Left kidney (tissue), 2 donors: ENCODE data around the gene KCTD5. TPM values are rescaled to one million over a fixed set of nuclear protein-coding genes. Genes with fewer than 3 reads are reported as not detected.
"Not testable (repeated sequence)": the region's sequence is repeated elsewhere in the genome, so short reads cannot be mapped to it uniquely, and the experiment has no call there.

Experiments
- DNase-seq: peaks from one replicate; pipeline ENCODE4 v3.0.0-alpha.2; 2013
- polyA plus RNA-seq: library from polyadenylated mRNA; unstranded; fragments of 120-200 nt; gene quantifications from one replicate; pipeline ENCODE4 v1.2.1, GENCODE V29; 2013; ENCODE audit not compliant: insufficient read length

The KCTD5 gene
- polyA plus RNA-seq, 1 donor = 22.2 TPM

GRCh38 chr16:2692948-2693651, 10.8 kb downstream of the KCTD5 start:
- peak; percentile 60 for DNase-seq

GRCh38 chr16:2696601-2697250, 14.4 kb downstream of the KCTD5 start:
- not testable (repeated sequence) for DNase-seq

GRCh38 chr16:2697401-2697948, 15.2 kb downstream of the KCTD5 start:
- no peak for DNase-seq

- DNase-seq = no peak
These were observed 16.0 kb downstream of the KCTD5 start for GRCh38 chr16:2698103-2698870.

- no peak for DNase-seq
These were observed 16.8 kb downstream of the KCTD5 start for GRCh38 chr16:2698965-2699750.

GRCh38 chr16:2699791-2700600, 17.7 kb downstream of the KCTD5 start:
- DNase-seq = no peak

GRCh38 chr16:2700786-2701185, 18.5 kb downstream of the KCTD5 start:
- DNase-seq = no peak

GRCh38 chr16:2701272-2701671, 18.9 kb downstream of the KCTD5 start:
- no peak for DNase-seq

GRCh38 chr16:2701713-2702437, 19.6 kb downstream of the KCTD5 start:
- DNase-seq = no peak

GRCh38 chr16:2702438-2702825, 20.1 kb downstream of the KCTD5 start:
- DNase-seq = no peak

- no peak for DNase-seq
These were observed 20.8 kb downstream of the KCTD5 start for GRCh38 chr16:2702871-2703745.

GRCh38 chr16:2704166-2704982, 22.1 kb downstream of the KCTD5 start:
- no peak for DNase-seq

GRCh38 chr16:2704983-2705275, 22.6 kb downstream of the KCTD5 start:
- no peak for DNase-seq

- DNase-seq = no peak
These were observed 23.0 kb downstream of the KCTD5 start for GRCh38 chr16:2705351-2705750.

GRCh38 chr16:2706085-2706484, 23.8 kb downstream of the KCTD5 start:
- no peak for DNase-seq

- DNase-seq = no peak
These were observed 24.4 kb downstream of the KCTD5 start for GRCh38 chr16:2706611-2707311.

GRCh38 chr16:2707368-2708289, 25.3 kb downstream of the KCTD5 start:
- no peak for DNase-seq
